K562 (cell line): ENCODE data around the gene CLN5. TPM values are rescaled to one million over a fixed set of nuclear protein-coding genes. Genes with fewer than 3 reads are reported as not detected.

Experiments
- CREBBP ChIP-seq: IDR thresholded peaks from one replicate; pipeline ENCODE4 v1.6.1; 2012; ENCODE audit warnings: low read depth, mild to moderate bottlenecking, control low read depth, inconsistent platforms, low read length
- CSDE1 ChIP-seq, 2 experiments: fragments of 450-650 bp; IDR thresholded peaks; 2 replicates each; pipeline ENCODE4 v1.6.1; 2016; ENCODE audit warnings: mild to moderate bottlenecking in 1 of 2
- NCOR1 ChIP-seq: fragments of 450-650 bp; IDR thresholded peaks from 2 replicates; pipeline ENCODE4 v1.6.1; 2016; ENCODE audit warnings: mild to moderate bottlenecking, moderate library complexity
- RAD21 ChIP-seq, 2 experiments: fragments of 250-450 bp in 1 of 2; fragments of 450-650 bp in 1 of 2; sonication (Bioruptor Pico) in 1 of 2; formaldehyde crosslinking in 1 of 2; IDR thresholded peaks in 1 of 2; conservative IDR thresholded peaks in 1 of 2; 2 replicates each; pipeline versions ENCODE4 v1.4.0 to v1.8.0; 2020 to 2022; ENCODE audit warnings: mild to moderate bottlenecking in 2 of 2, moderate library complexity in 1 of 2
- RBM17 ChIP-seq: fragments of 200-400 bp; formaldehyde crosslinking; IDR thresholded peaks from 2 replicates; pipeline ENCODE4 v1.6.1; 2017; ENCODE audit warnings: low read depth, mild to moderate bottlenecking, low read length, borderline replicate concordance
- SMAD4 ChIP-seq: fragments of 250-450 bp; sonication (Bioruptor Pico); conservative IDR thresholded peaks from 2 replicates; pipeline ENCODE4 v1.8.0; 2021; ENCODE audit warnings: inconsistent platforms, mild to moderate bottlenecking, moderate library complexity
- ZNF551 ChIP-seq: fragments of 250-450 bp; sonication (Bioruptor Pico); IDR thresholded peaks from 2 replicates; pipeline ENCODE4 v1.5.0; 2021; ENCODE audit warnings: mild to moderate bottlenecking, moderate library complexity
- ZNF785 ChIP-seq: fragments of 250-450 bp; sonication (Bioruptor Pico); IDR thresholded peaks from 2 replicates; pipeline ENCODE4 v1.4.0; 2020; ENCODE audit warnings: mild to moderate bottlenecking
- polyA plus RNA-seq, 8 experiments: library from polyadenylated mRNA; depleted of rRNA in 4 of 8; stranded (reverse) in 5 of 8; unstranded in 3 of 8; fragments of >200 nt; fragmentation: Nextera tagmentation in 2 of 8; fragmentation: Illumina TruSeq in 1 of 8; extraction: Ambion mirVana in 2 of 8; extraction: Trizol in 1 of 8; gene quantifications; 2 replicates each; pipeline versions ENCODE4 v1.2.1 to v1.2.3, GENCODE V29; 2011 to 2014; ENCODE audit warnings: inconsistent platforms in 1 of 8, missing spikeins in 1 of 8
- total RNA-seq, 7 experiments: library from RNA; depleted of rRNA in 6 of 7; stranded (reverse); fragments of >200 nt in 6 of 7; fragmentation: Illumina TruSeq in 2 of 7; extraction: Trizol in 2 of 7; gene quantifications; 2 replicates each; pipeline versions ENCODE4 v1.2.1 to v1.2.3, GENCODE V29; 2011 to 2021; ENCODE audit warnings: low replicate concordance in 1 of 7
- TF ChIP-seq, protein P1 (sequence below): fragments of 450-650 bp; formaldehyde crosslinking; IDR thresholded peaks from 2 replicates; pipeline ENCODE4 v1.4.0; 2020; ENCODE audit warnings: mild to moderate bottlenecking, moderate library complexity
- TF ChIP-seq, protein P2 (sequence below): fragments of 450-650 bp; formaldehyde crosslinking; IDR thresholded peaks from 2 replicates; pipeline ENCODE4 v1.4.0; 2020; ENCODE audit warnings: mild to moderate bottlenecking, moderate library complexity

CLN5 gene
- total and polyA plus RNA-seq, 9 of the 15 experiments (the other 6 are each of a cell fraction or from before 2014, with no cell fraction given), result 4.6 to 11.5 (median 7.2) TPM

DNA sequence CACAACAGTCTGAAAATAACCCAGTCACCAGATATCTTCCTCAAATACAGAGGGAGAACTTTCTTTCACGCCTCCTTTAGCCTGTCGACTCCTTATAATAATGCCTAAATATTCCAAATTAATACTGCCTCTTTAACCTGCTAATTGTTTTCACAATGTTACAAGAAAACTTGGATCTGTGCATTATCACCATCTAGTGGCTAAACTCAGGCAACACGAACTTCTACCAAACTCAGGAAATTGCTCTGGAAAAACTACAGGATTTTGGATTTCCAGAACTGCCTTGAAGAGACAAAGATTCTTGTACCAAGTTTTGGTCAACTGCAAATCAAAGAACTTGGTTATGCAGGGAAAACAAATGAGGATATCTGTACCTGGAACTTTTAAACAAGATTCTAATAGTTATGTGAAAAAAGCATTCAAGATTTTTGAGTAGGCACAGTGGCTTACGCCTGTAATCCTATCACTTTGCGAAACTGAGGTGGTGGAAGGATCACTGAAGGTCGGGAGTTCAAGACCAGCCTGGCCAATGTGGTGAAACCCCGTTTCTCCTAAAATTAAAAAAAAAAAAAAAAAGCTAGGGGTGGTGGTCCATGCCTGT, 10.8 kb downstream of the CLN5 start (continued):
- TF ChIP-seq RAD21 (CRISPR knock-in tag; conservative IDR thresholded peaks at IDR 0.05 in 1 of 2, IDR thresholded peaks at IDR 0.05 in 1 of 2) (peak in 1 of 2 experiments; percentile 36; a peak in 2 of 4 replicates), SMAD4 (no peak), ZNF551 (CRISPR knock-in tag) (no peak), RBM17 (no peak), ZNF785 (CRISPR knock-in tag) (no peak), CSDE1 (IDR thresholded peaks at IDR 0.05) (no peak), CREBBP (no peak), NCOR1 (no peak)
- TF ChIP-seq, protein P1, sequence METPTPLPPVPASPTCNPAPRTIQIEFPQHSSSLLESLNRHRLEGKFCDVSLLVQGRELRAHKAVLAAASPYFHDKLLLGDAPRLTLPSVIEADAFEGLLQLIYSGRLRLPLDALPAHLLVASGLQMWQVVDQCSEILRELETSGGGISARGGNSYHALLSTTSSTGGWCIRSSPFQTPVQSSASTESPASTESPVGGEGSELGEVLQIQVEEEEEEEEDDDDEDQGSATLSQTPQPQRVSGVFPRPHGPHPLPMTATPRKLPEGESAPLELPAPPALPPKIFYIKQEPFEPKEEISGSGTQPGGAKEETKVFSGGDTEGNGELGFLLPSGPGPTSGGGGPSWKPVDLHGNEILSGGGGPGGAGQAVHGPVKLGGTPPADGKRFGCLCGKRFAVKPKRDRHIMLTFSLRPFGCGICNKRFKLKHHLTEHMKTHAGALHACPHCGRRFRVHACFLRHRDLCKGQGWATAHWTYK (CRISPR knock-in tag), result no peak
- TF ChIP-seq, protein P2, sequence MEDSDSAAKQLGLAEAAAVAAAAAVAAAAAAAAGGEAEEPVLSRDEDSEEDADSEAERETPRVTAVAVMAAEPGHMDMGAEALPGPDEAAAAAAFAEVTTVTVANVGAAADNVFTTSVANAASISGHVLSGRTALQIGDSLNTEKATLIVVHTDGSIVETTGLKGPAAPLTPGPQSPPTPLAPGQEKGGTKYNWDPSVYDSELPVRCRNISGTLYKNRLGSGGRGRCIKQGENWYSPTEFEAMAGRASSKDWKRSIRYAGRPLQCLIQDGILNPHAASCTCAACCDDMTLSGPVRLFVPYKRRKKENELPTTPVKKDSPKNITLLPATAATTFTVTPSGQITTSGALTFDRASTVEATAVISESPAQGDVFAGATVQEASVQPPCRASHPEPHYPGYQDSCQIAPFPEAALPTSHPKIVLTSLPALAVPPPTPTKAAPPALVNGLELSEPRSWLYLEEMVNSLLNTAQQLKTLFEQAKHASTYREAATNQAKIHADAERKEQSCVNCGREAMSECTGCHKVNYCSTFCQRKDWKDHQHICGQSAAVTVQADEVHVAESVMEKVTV (CRISPR knock-in tag), result 0 out of 2 replicates have a peak, but pooled peaks have one; percentile 8
- TF ChIP-seq, all 486 proteins: peak for 4
